GM18951 (cell line): ENCODE data around the gene OLFM2.

Experiments
- POLR2A ChIP-seq: IDR thresholded peaks from 4 replicates; pipeline ENCODE4 v1.6.1; 2011; ENCODE audit warnings: mild to moderate bottlenecking; ENCODE audit not compliant: insufficient read length, insufficient read depth; ENCODE audit errors: extremely low read depth
- in situ Hi-C: fragments of 300-500 bp; cut with MboI; formaldehyde crosslinking; loops from one replicate; pipeline ENCODE4 v1.12.0; 2022; ENCODE audit warnings: low sequenced_read_pairs, mixed read lengths, inconsistent platforms; ENCODE audit not compliant: unreplicated experiment

OLFM2 gene

GRCh38 chr19:9935506-9936325, 599 bp downstream of the OLFM2 start:
- no peak for TF ChIP-seq POLR2A
- in situ Hi-C loops: loop anchor here (5.0 to 25.0 kb wide), 2 partner anchors 92 to 452 kb away; partner anchors contain the start of gene TYK2

GRCh38 chr19:9934132-9934950, 2.0 kb downstream of the OLFM2 start:
- in situ Hi-C loops: loop anchor here (25.0 kb wide), 1 partner anchor 453 kb away; the partner anchor contains the start of gene TYK2
- no peak for TF ChIP-seq POLR2A

GRCh38 chr19:9932835-9933234, 3.5 kb downstream of the OLFM2 start:
- in situ Hi-C loops: loop anchor here (25.0 kb wide), 1 partner anchor 454 kb away; the partner anchor contains the start of gene TYK2
- TF ChIP-seq POLR2A: no peak

- TF ChIP-seq POLR2A: no peak
- in situ Hi-C loops: loop anchor here (25.0 kb wide), 1 partner anchor 456 kb away; the partner anchor contains the start of gene TYK2
Observed at GRCh38 chr19:9931629-9932028, 4.7 kb downstream of the OLFM2 start.

GRCh38 chr19:9923440-9923839, 12.9 kb downstream of the OLFM2 start:
- TF ChIP-seq POLR2A: no peak
- in situ Hi-C loops: loop anchor here (25.0 kb wide), 1 partner anchor 786 kb away; the partner anchor contains the start of genes OR7G3 and ZNF317

GRCh38 chr19:9922782-9923379, 13.4 kb downstream of the OLFM2 start:
- in situ Hi-C loops: loop anchor here (25.0 kb wide), 1 partner anchor 786 kb away; the partner anchor contains the start of genes OR7G3 and ZNF317

GRCh38 chr19:9917321-9917720, 19.0 kb downstream of the OLFM2 start:
- in situ Hi-C loops: loop anchor here (25.0 kb wide), 1 partner anchor 780 kb away; the partner anchor contains the start of genes OR7G3 and ZNF317
- no peak for TF ChIP-seq POLR2A

- TF ChIP-seq POLR2A: no peak
- in situ Hi-C loops: loop anchor here (25.0 kb wide), 1 partner anchor 779 kb away; the partner anchor contains the start of genes OR7G3 and ZNF317
Observed at GRCh38 chr19:9916719-9917118, 19.6 kb downstream of the OLFM2 start.

- in situ Hi-C loops: loop anchor here (25.0 kb wide), 1 partner anchor 777 kb away; the partner anchor contains the start of genes OR7G3 and ZNF317
- no peak for TF ChIP-seq POLR2A
Observed at GRCh38 chr19:9914315-9915207, 21.8 kb downstream of the OLFM2 start.

GRCh38 chr19:9914001-9914314, 22.4 kb downstream of the OLFM2 start:
- TF ChIP-seq POLR2A: no peak
- in situ Hi-C loops: loop anchor here (25.0 kb wide), 1 partner anchor 777 kb away; the partner anchor contains the start of genes OR7G3 and ZNF317

GRCh38 chr19:9913237-9914000, 22.9 kb downstream of the OLFM2 start:
- TF ChIP-seq POLR2A: no peak
- in situ Hi-C loops: loop anchor here (25.0 kb wide), 1 partner anchor 776 kb away; the partner anchor contains the start of genes OR7G3 and ZNF317
